Measurements from ENCODE around the gene MYO1G.
"Not testable (repeated sequence)": the region's sequence is repeated elsewhere in the genome, so short reads cannot be mapped to it uniquely, and the experiment has no call there.

Gene MYO1G

DNA sequence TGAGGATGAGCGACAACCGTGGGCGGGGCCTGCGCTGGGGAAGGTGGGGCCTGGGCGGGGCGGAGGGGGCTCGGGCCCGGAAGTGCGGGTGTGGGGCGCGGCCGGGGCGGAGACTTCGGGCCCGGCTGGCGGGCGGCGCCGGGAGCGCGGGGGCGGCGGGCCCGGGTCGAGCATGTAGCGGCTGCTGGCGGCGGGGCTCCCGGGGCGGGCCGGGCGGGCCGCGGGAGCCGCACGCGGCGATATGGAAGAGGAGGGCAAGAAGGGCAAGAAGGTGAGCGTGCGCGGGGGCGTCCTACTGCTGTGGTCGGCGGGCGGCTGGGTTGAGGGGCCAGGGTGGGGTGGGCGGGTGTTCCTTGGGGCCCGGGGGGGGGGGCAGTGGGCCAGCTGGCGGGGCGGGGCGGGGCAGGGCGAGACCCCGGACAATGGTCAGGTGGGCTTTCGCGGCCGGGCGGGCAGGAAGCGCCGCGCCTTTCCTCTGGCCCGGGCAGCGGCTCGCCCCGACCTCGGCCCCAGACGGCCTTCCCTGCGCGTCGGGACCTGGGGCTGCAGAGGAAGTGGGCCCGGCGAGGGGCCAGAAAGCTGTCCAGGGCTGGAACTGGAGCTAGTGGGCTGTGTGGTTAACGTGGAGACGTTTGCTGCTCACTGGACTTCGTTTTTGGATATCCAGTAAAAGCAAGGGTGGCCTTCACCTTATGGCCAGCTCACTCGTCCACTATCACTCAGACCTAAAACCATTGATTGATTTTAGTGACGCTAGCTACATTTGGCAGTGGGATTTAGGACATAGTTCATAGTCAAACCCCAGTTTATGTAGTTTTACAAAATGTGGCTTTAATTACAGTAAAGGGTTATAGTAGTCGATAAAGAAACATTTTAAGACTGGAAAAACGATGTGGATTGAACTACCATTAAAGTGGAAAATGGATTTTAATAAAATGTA lies 21.5 kb upstream of the MYO1G start, which contains the start of gene CCM2:
TSS of gene CCM2 (plus strand) at position 109 of the 940 bp plus-strand sequence. CDS start at position 242, 133 bp downstream.
- no peak for TF ChIP-seq CTCF (IDR thresholded peaks at IDR 0.05; ENCODE audit: control extremely low read depth, extremely low read depth, low read depth, missing control alignments)
- POLR2A ChIA-PET: interaction anchor here (0.7 to 2.0 kb wide), 6 partner anchors 15 to 367 kb away, joined by 3 to 13 read pairs (median 6); no protein-coding TSS in a partner anchor
- no peak for DNase-seq (ENCODE audit: extremely low spot score)
- CTCF ChIA-PET: interaction anchor here (0.9 to 3.7 kb wide), 13 partner anchors 12 to 510 kb away, joined by 3 to 18 read pairs (median 5); partner anchors contain the start of gene NUDCD3

DNA sequence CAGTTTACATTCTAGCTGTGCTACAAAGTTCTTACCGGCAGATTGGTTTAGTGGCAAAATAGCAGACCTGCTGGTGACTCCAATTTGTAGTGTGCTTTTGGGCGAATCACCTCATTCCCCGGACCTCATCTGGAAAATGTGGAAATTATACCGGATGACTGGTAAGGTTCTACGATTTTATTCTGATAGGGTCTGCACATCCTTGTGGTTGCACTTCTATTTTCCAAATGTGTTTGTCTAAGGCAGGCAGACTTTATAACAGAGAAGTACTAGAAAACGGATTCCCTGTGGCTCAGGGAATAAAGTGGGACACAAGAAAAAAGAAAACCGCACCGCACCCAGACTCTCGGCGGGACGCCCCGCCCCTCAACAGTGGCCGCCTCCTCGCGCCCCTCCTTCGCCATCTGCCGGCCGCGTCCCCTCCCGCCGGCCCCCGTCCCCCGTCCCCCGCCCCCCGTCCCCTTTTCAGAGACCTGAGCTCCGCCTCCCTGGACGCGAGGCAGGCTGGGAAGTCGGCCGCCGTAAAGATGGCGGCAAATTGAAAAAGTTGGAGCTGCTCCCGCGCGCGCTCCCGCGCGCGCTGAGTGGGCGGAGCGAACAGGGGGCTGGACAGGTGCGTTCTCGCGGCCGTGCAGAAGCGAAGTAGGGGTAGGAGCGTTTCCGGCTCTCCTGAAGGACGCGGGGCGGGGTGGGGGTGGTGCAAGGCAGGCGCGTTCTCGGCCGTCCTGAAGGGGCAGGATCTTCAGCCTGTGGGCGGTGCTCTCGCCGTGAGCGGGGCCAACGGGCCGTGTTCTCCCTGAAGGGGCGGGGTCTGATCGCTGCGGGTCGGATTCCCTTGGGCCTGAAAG lies 20.7 kb upstream of the MYO1G start:
- peak; percentile 94 for DNase-seq (ENCODE audit: extremely low spot score)
- CTCF ChIA-PET: interaction anchor here (1.7 to 3.7 kb wide), 3 partner anchors 11 to 26 kb away, joined by 6 to 19 read pairs (median 18); no protein-coding TSS in a partner anchor
- POLR2A ChIA-PET: interaction anchor here (0.6 to 2.0 kb wide), 6 partner anchors 14 to 93 kb away, joined by 3 to 13 read pairs (median 7); no protein-coding TSS in a partner anchor
- TF ChIP-seq CTCF (IDR thresholded peaks at IDR 0.05; ENCODE audit: control extremely low read depth, extremely low read depth, low read depth, missing control alignments): no peak

DNA sequence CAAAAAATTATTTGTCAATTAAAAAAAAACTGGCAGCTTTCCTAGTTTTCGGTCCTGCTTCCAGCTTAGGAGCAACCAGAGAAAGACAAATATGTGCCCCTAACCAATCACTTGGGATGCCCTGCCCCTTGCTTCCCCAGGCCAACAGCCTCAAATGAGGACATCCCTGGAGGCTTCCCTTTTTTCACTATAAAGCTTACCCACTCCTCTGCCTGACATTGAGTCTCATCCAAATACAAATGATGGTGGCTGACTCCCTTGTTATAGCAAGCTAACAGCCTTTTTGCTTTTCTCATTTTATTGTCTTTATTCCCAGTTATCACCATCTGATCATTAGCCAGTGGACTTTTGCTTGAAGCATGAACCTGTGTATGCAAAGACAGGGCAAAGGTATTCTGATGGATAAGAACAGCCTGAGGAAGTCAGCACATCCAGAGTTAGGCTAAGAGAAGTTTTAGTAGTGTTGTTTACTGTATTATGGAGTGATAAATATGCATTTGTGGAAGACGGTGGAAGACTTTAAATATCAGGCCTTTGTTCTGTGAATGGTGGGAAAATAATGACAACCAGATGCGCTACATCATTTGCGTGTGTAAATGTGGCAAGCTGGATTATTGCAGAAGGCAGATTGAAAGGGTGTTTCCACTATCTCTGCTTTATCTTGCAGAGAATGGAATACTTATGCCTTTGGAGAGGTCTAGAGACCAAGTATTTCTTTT lies 19.5 kb upstream of the MYO1G start:
- ChIA-PET POLR2A (interaction anchor here (1.0 to 2.0 kb wide), 2 partner anchors 12 to 17 kb away, joined by 3 to 9 read pairs; no protein-coding TSS in a partner anchor), CTCF (interaction anchor here (2.6 to 3.7 kb wide), 2 partner anchors 10 to 25 kb away, joined by 18 to 19 read pairs; no protein-coding TSS in a partner anchor)
- DNase-seq (ENCODE audit: extremely low spot score): no peak
- TF ChIP-seq CTCF (IDR thresholded peaks at IDR 0.05; ENCODE audit: control extremely low read depth, extremely low read depth, low read depth, missing control alignments): no peak

GRCh38 chr7:44995555-44996493 lies 17.0 kb upstream of the MYO1G start:
- CTCF ChIA-PET: interaction anchor here (0.8 to 2.0 kb wide), 7 partner anchors 13 to 140 kb away, joined by 3 to 6 read pairs (median 4); no protein-coding TSS in a partner anchor
- no peak for DNase-seq (ENCODE audit: extremely low spot score)
- POLR2A ChIA-PET: interaction anchor here (0.7 to 1.0 kb wide), 2 partner anchors 12 to 23 kb away, joined by 3 read pairs; no protein-coding TSS in a partner anchor
- TF ChIP-seq CTCF (IDR thresholded peaks at IDR 0.05; ENCODE audit: control extremely low read depth, extremely low read depth, low read depth, missing control alignments): no peak

GRCh38 chr7:44994877-44995554 lies 16.2 kb upstream of the MYO1G start:
- POLR2A ChIA-PET: no interaction called here
- no peak for DNase-seq (ENCODE audit: extremely low spot score)
- TF ChIP-seq CTCF (IDR thresholded peaks at IDR 0.05; ENCODE audit: control extremely low read depth, extremely low read depth, low read depth, missing control alignments): no peak

GRCh38 chr7:44992004-44992795 lies 13.4 kb upstream of the MYO1G start:
- POLR2A ChIA-PET: interaction anchor here (2.0 kb wide), 1 partner anchor 12 kb away, joined by 4 read pairs; no protein-coding TSS in a partner anchor
- CTCF ChIA-PET: interaction anchor here (0.8 to 1.0 kb wide), 2 partner anchors 11 to 19 kb away, joined by 4 read pairs; no protein-coding TSS in a partner anchor

More at GRCh38 chr7:44994877-44995554, 16.2 kb upstream of the MYO1G start:
- CTCF ChIA-PET: interaction anchor here (1.0 to 1.5 kb wide), 5 partner anchors 13 to 141 kb away, joined by 3 to 5 read pairs (median 4); no protein-coding TSS in a partner anchor

More at GRCh38 chr7:44992004-44992795, 13.4 kb upstream of the MYO1G start:
- not testable (repeated sequence) for DNase-seq (ENCODE audit: extremely low spot score)

All from GM10248 (cell line).